HEK293 (cell line): ENCODE measurements around the gene APOE.

Experiments
- CTCF ChIA-PET: fragments of 350-600 bp; formaldehyde crosslinking; extraction: SDS; loops from one replicate; lab custom pipeline; 2021; ENCODE audit warnings: antibody characterized with exemption; lab: Yijun Ruan, JAX
- POLR2A ChIA-PET: fragments of 300-600 bp; formaldehyde crosslinking; extraction: SDS; loops from one replicate; lab custom pipeline; 2020; ENCODE audit warnings: antibody characterized with exemption, inconsistent platforms; lab: Yijun Ruan, JAX
- H3K27ac ChIP-seq: fragments of 200-500 bp; sonication (Bioruptor generic); 2 replicates; pipeline ENCODE4 v1.5.1; 2014; ENCODE audit warnings: low read depth, low read length, control low read depth, inconsistent platforms; ENCODE audit errors: extremely low read depth
- H3K36me3 ChIP-seq, 2 experiments: fragments of 200-500 bp in 1 of 2; sonication (Bioruptor generic) in 1 of 2; 1 replicate in 1 of 2; 2 replicates in 1 of 2; pipeline ENCODE4 v1.5.1; 2014 to 2017; ENCODE audit warnings: inconsistent platforms in 2 of 2, low read length in 2 of 2; ENCODE audit not compliant: control insufficient read depth in 2 of 2, insufficient read depth in 1 of 2
- H3K4me1 ChIP-seq: fragments of 200-500 bp; sonication (Bioruptor generic); 2 replicates; pipeline ENCODE4 v1.5.1; 2014; ENCODE audit warnings: mild to moderate bottlenecking, low read length, inconsistent platforms; ENCODE audit not compliant: control insufficient read depth, insufficient read depth
- H3K4me3 ChIP-seq: 2 replicates; pipeline ENCODE4 v1.5.1; 2011; ENCODE audit warnings: low read depth, mild to moderate bottlenecking, control low read depth, low read length, moderate library complexity
- H3K9me3 ChIP-seq: fragments of 200-500 bp; sonication (Bioruptor generic); 2 replicates; pipeline ENCODE4 v1.5.1; 2014; ENCODE audit warnings: low read depth, low read length, inconsistent platforms; ENCODE audit not compliant: control insufficient read depth, insufficient read depth
- ATF2 ChIP-seq: fragments of 450-650 bp; formaldehyde crosslinking; IDR thresholded peaks from 2 replicates; pipeline ENCODE4 v1.5.1; 2016; ENCODE audit warnings: missing biosample characterization, missing genetic modification characterization, low read depth
- CTCF ChIP-seq: fragments of 450-650 bp; formaldehyde crosslinking; IDR thresholded peaks from 2 replicates; pipeline ENCODE4 v1.5.1; 2016; ENCODE audit warnings: missing biosample characterization, missing genetic modification characterization
- ELK4 ChIP-seq: IDR thresholded peaks from 2 replicates; pipeline ENCODE4 v1.6.1; 2011; ENCODE audit warnings: mild to moderate bottlenecking, low read depth, low read length, borderline replicate concordance
- KLF1 ChIP-seq: fragments of 450-650 bp; formaldehyde crosslinking; IDR thresholded peaks from 2 replicates; pipeline ENCODE4 v1.5.1; 2016; ENCODE audit warnings: missing biosample characterization, missing genetic modification characterization
- RBAK ChIP-seq: fragments of 450-650 bp; formaldehyde crosslinking; IDR thresholded peaks from 2 replicates; pipeline ENCODE4 v1.5.1; 2016; ENCODE audit warnings: missing biosample characterization, missing genetic modification characterization
- REPIN1 ChIP-seq: fragments of 450-650 bp; formaldehyde crosslinking; IDR thresholded peaks from 2 replicates; pipeline ENCODE4 v1.5.1; 2017; ENCODE audit warnings: missing biosample characterization, missing genetic modification characterization, low read depth
- SCRT2 ChIP-seq: fragments of 450-650 bp; formaldehyde crosslinking; IDR thresholded peaks from 2 replicates; pipeline ENCODE4 v1.5.1; 2016; ENCODE audit warnings: missing biosample characterization, missing genetic modification characterization
- SETDB1 ChIP-seq: IDR thresholded peaks from one replicate; pipeline ENCODE4 v1.6.1; 2017; ENCODE audit warnings: mild to moderate bottlenecking, low read length, moderate library complexity, mixed read lengths; ENCODE audit not compliant: insufficient read length
- ZBTB20 ChIP-seq: fragments of 450-650 bp; formaldehyde crosslinking; IDR thresholded peaks from 2 replicates; pipeline ENCODE4 v1.5.1; 2016; ENCODE audit warnings: missing biosample characterization, missing genetic modification characterization
- ZBTB48 ChIP-seq: fragments of 450-650 bp; formaldehyde crosslinking; IDR thresholded peaks from 2 replicates; pipeline ENCODE4 v1.5.1; 2016; ENCODE audit warnings: missing biosample characterization, missing genetic modification characterization
- ZEB2 ChIP-seq: fragments of 450-650 bp; formaldehyde crosslinking; IDR thresholded peaks from 2 replicates; pipeline ENCODE4 v1.5.1; 2016; ENCODE audit warnings: missing biosample characterization, missing genetic modification characterization
- ZNF18 ChIP-seq: fragments of 450-650 bp; formaldehyde crosslinking; IDR thresholded peaks from 2 replicates; pipeline ENCODE4 v1.5.1; 2016; ENCODE audit warnings: missing biosample characterization, missing genetic modification characterization
- ZNF248 ChIP-seq: fragments of 450-650 bp; formaldehyde crosslinking; IDR thresholded peaks from 2 replicates; pipeline ENCODE4 v1.5.1; 2017; ENCODE audit warnings: missing biosample characterization, missing genetic modification characterization
- ZNF274 ChIP-seq, 2 experiments: fragments of 200-500 bp in 1 of 2; fragments of 450-650 bp in 1 of 2; sonication (Bioruptor generic) in 1 of 2; formaldehyde crosslinking in 1 of 2; IDR thresholded peaks; 2 replicates each; pipeline versions ENCODE4 v1.5.1 to v1.6.1; 2014 to 2016; ENCODE audit warnings: borderline replicate concordance in 1 of 2, inconsistent platforms in 1 of 2, low read length in 1 of 2, missing biosample characterization in 1 of 2, missing genetic modification characterization in 1 of 2
- ZNF292 ChIP-seq: fragments of 450-650 bp; formaldehyde crosslinking; IDR thresholded peaks from 2 replicates; pipeline ENCODE4 v1.5.1; 2016; ENCODE audit warnings: low read depth, missing biosample characterization, missing genetic modification characterization, borderline replicate concordance
- ZNF354C ChIP-seq: fragments of 450-650 bp; formaldehyde crosslinking; IDR thresholded peaks from 2 replicates; pipeline ENCODE4 v1.5.1; 2016; ENCODE audit warnings: missing biosample characterization, missing genetic modification characterization, low read depth, borderline replicate concordance
- ZNF510 ChIP-seq: fragments of 450-650 bp; formaldehyde crosslinking; IDR thresholded peaks from 2 replicates; pipeline ENCODE4 v1.5.1; 2018; ENCODE audit warnings: mild to moderate bottlenecking, missing genetic modification characterization, missing biosample characterization; ENCODE audit not compliant: insufficient replicate concordance
- ZNF548 ChIP-seq: fragments of 450-650 bp; formaldehyde crosslinking; IDR thresholded peaks from 2 replicates; pipeline ENCODE4 v1.5.1; 2016; ENCODE audit warnings: missing biosample characterization, missing genetic modification characterization
- ZNF558 ChIP-seq: fragments of 450-650 bp; formaldehyde crosslinking; IDR thresholded peaks from 2 replicates; pipeline ENCODE4 v1.5.1; 2016; ENCODE audit warnings: missing biosample characterization, missing genetic modification characterization
- ZNF600 ChIP-seq: fragments of 450-650 bp; formaldehyde crosslinking; IDR thresholded peaks from 2 replicates; pipeline ENCODE4 v1.5.1; 2016; ENCODE audit warnings: missing biosample characterization, missing genetic modification characterization
- ZNF707 ChIP-seq: fragments of 450-650 bp; formaldehyde crosslinking; IDR thresholded peaks from 2 replicates; pipeline ENCODE4 v1.5.1; 2016; ENCODE audit warnings: missing biosample characterization, missing genetic modification characterization
- ZSCAN16 ChIP-seq: fragments of 450-650 bp; formaldehyde crosslinking; IDR thresholded peaks from 2 replicates; pipeline ENCODE4 v1.5.1; 2016; ENCODE audit warnings: missing biosample characterization, missing genetic modification characterization
- ZSCAN5A ChIP-seq: fragments of 450-650 bp; formaldehyde crosslinking; IDR thresholded peaks from 2 replicates; pipeline ENCODE4 v1.5.1; 2016; ENCODE audit warnings: missing biosample characterization, missing genetic modification characterization

Gene APOE

GRCh38 chr19:44951179-44952159, 45.9 kb downstream of the APOE start (continued):
- TF ChIP-seq CTCF (tag by site-specific recombination) (peak; percentile 62), RBAK (tag by site-specific recombination) (no peak), ZNF707 (no peak), ZNF510 (tag by site-specific recombination) (no peak), ZNF548 (tag by site-specific recombination) (no peak), KLF1 (no peak), SCRT2 (tag by site-specific recombination) (peak; percentile 64; the same call in 1 of the 2 replicates)
- TF ChIP-seq, all 188 proteins: peak for 5

GRCh38 chr19:44954278-44954648, 48.7 kb downstream of the APOE start:
- ChIA-PET POLR2A (interaction anchor here (0.7 to 2.1 kb wide), 14 partner anchors 12 to 292 kb away, joined by 3 to 14 read pairs (median 4); partner anchors contain the start of genes BLOC1S3, EXOC3L2, GEMIN7 and TOMM40), CTCF (interaction anchor here (0.5 to 5.1 kb wide), 10 partner anchors 18 to 265 kb away, joined by 3 to 101 read pairs (median 4); partner anchors contain the start of genes APOE and NECTIN2)
- Histone ChIP-seq H3K36me3 (peaks cover 13% of the 10 kb centered on the region in 2 experiments; a peak in 2 of 3 replicates), H3K27ac (peak overlapping the region; percentile 74), H3K4me3 (peak overlapping the region; percentile 51), H3K4me1 (peaks cover 13% of the 10 kb centered on the region), H3K9me3 (no peaks in the 10 kb centered on the region)
- TF ChIP-seq ATF2, result no peak
- no peak for TF ChIP-seq ZNF248 (tag by site-specific recombination)
- TF ChIP-seq ZSCAN5A, result no peak
- TF ChIP-seq REPIN1 (tag by site-specific recombination), result no peak
- TF ChIP-seq ZBTB20 (tag by site-specific recombination), result no peak
- TF ChIP-seq ZSCAN16 (tag by site-specific recombination), result no peak
- no peak for TF ChIP-seq ZNF354C (tag by site-specific recombination)
- TF ChIP-seq ZNF18 (tag by site-specific recombination), result no peak
- TF ChIP-seq ZNF600 (tag by site-specific recombination), result no peak
- TF ChIP-seq ZNF292, result no peak
- 0 out of 2 replicates have a peak, but pooled peaks have one; percentile 4 for TF ChIP-seq ZBTB48 (tag by site-specific recombination)
- no peak for TF ChIP-seq ZNF274 (IDR thresholded peaks at IDR 0.05; ENCODE audit: low read length)
- TF ChIP-seq ZNF274 (tag by site-specific recombination; IDR thresholded peaks at IDR 0.05; ENCODE audit: borderline replicate concordance), result no peak
- TF ChIP-seq ZNF558 (tag by site-specific recombination), result no peak
- TF ChIP-seq SETDB1, result no peak
- no peak for TF ChIP-seq ELK4
- no peak for TF ChIP-seq ZEB2
